B cell (primary cell): ENCODE results near the gene ODF4. TPM values are rescaled to one million over a fixed set of nuclear protein-coding genes. Genes with fewer than 3 reads are reported as not detected.

Source experiments
- ATAC-seq: fragments of 200-7000 bp; cut with Tn5 transposase; one replicate; pipeline ENCODE4 v1.10.0; 2021; ENCODE audit warnings: low read depth, mild to moderate bottlenecking, moderate number of reproducible peaks, moderate library complexity
- CTCF ChIA-PET: fragments of 350-600 bp; sonication (Branson Sonifier 250); formaldehyde crosslinking; loops from one replicate; lab custom pipeline; 2021; ENCODE audit warnings: antibody characterized with exemption, inconsistent platforms; lab: Charles Lee
- POLR2A ChIA-PET: fragments of 350-600 bp; sonication (Branson Sonifier 250); formaldehyde crosslinking; loops from one replicate; lab custom pipeline; 2021; ENCODE audit warnings: antibody characterized with exemption; lab: Charles Lee
- DNase-seq: peaks from one replicate; pipeline ENCODE4 v3.0.0; 2013
- H2AFZ ChIP-seq: 2 replicates; pipeline ENCODE4 v1.6.1; 2012; ENCODE audit warnings: mild to moderate bottlenecking, low read depth, low read length; ENCODE audit not compliant: insufficient read depth, poor library complexity, severe bottlenecking
- H3K27ac ChIP-seq, 2 donors: 1 replicate in 1 of 2; 2 replicates in 1 of 2; pipeline ENCODE4 v1.5.1; 2012 to 2013; ENCODE audit warnings: low read length in 2 of 2, mild to moderate bottlenecking in 2 of 2, moderate library complexity in 1 of 2
- H3K27me3 ChIP-seq, 4 experiments: fragments of 200-600 bp in 1 of 4; sonication (generic) in 1 of 4; replicated peaks in 1 of 4; 1 replicate in 2 of 4; 2 replicates in 2 of 4; pipeline versions ENCODE4 v1.6.1 to v1.7.0; 2013 to 2016; ENCODE audit warnings: low read length in 3 of 4, mild to moderate bottlenecking in 2 of 4, mixed read lengths in 1 of 4, moderate library complexity in 1 of 4; ENCODE audit not compliant: insufficient read depth in 4 of 4, control insufficient read depth in 3 of 4; ENCODE audit errors: control extremely low read depth in 1 of 4
- H3K36me3 ChIP-seq, 2 experiments: replicated peaks in 1 of 2; 1 replicate in 1 of 2; 2 replicates in 1 of 2; pipeline versions ENCODE4 v1.6.1 to v1.7.1; 2013; ENCODE audit warnings: low read length in 1 of 2; ENCODE audit not compliant: insufficient read depth in 2 of 2, control insufficient read depth in 1 of 2; ENCODE audit errors: control extremely low read depth in 1 of 2, extremely low read depth in 1 of 2
- H3K4me1 ChIP-seq, 2 donors: fragments of 200-600 bp in 1 of 2; sonication (generic) in 1 of 2; 1 replicate in 1 of 2; 2 replicates in 1 of 2; pipeline versions ENCODE4 v1.5.1 to v1.6.1; 2013 to 2017; ENCODE audit warnings: low read length in 2 of 2; ENCODE audit not compliant: control insufficient read depth in 2 of 2, insufficient read depth in 2 of 2
- H3K4me2 ChIP-seq: replicated peaks from 2 replicates; pipeline ENCODE3; 2012; ENCODE audit warnings: mild to moderate bottlenecking, low read depth, low read length; ENCODE audit not compliant: poor library complexity, severe bottlenecking
- H3K4me3 ChIP-seq, 5 experiments: fragments of 200-600 bp in 1 of 5; sonication (generic) in 1 of 5; 1 replicate in 3 of 5; 2 replicates in 2 of 5; pipeline versions ENCODE4 v1.5.1 to v1.7.0; 2011 to 2016; ENCODE audit warnings: low read length in 4 of 5, mild to moderate bottlenecking in 4 of 5, low read depth in 2 of 5, control low read depth in 1 of 5, moderate library complexity in 1 of 5; ENCODE audit not compliant: insufficient read depth in 1 of 5; ENCODE audit errors: control extremely low read depth in 1 of 5, extremely low read depth in 1 of 5
- H3K79me2 ChIP-seq: fragments of 200-600 bp; sonication (generic); one replicate; pipeline ENCODE4 v1.6.0; 2016; ENCODE audit warnings: low read length; ENCODE audit not compliant: control insufficient read depth, insufficient read depth
- H3K9ac ChIP-seq: fragments of 200-600 bp; sonication (generic); 2 replicates; pipeline ENCODE4 v1.6.1; 2017; ENCODE audit warnings: mild to moderate bottlenecking, low read length, moderate library complexity
- H3K9me3 ChIP-seq, 3 donors: one replicate each; pipeline versions ENCODE4 v1.6.1 to v1.7.1; 2013; ENCODE audit warnings: low read length in 2 of 3; ENCODE audit not compliant: control insufficient read depth in 2 of 3, insufficient read depth in 1 of 3; ENCODE audit errors: control extremely low read depth in 1 of 3
- H4K20me1 ChIP-seq: 2 replicates; pipeline ENCODE4 v1.6.0; 2012; ENCODE audit warnings: mild to moderate bottlenecking, low read length; ENCODE audit not compliant: insufficient read depth, control insufficient read depth, poor library complexity, severe bottlenecking
- H3K27ac Mint-ChIP-seq: one replicate; pipeline ENCODE4 v1.8.0; 2021; ENCODE audit warnings: mixed read lengths
- H3K27me3 Mint-ChIP-seq: one replicate; pipeline ENCODE4 v1.8.0; 2021; ENCODE audit warnings: mixed read lengths
- H3K4me1 Mint-ChIP-seq: one replicate; pipeline ENCODE4 v1.8.0; 2021; ENCODE audit warnings: mixed read lengths
- H3K4me3 Mint-ChIP-seq: one replicate; pipeline ENCODE4 v1.8.0; 2021; ENCODE audit warnings: mixed read lengths
- H3K9me3 Mint-ChIP-seq: one replicate; pipeline ENCODE4 v1.8.0; 2022; ENCODE audit warnings: mixed read lengths; ENCODE audit not compliant: insufficient read depth
- CTCF ChIP-seq: fragments of 200-600 bp; IDR thresholded peaks from one replicate; pipeline ENCODE4 v1.8.0; 2022; ENCODE audit warnings: antibody characterized with exemption, mild to moderate bottlenecking
- EZH2 ChIP-seq: IDR thresholded peaks from 2 replicates; pipeline ENCODE4 v1.6.1; 2012; ENCODE audit warnings: borderline replicate concordance, low read depth, mild to moderate bottlenecking, moderate library complexity, low read length; ENCODE audit not compliant: insufficient read depth, poor library complexity, severe bottlenecking
- WGBS: methylation state at CpG from one replicate; pipeline ENCODE4 v1.1.5; 2013; ENCODE audit warnings: missing lambda C conversion rate; ENCODE audit not compliant: insufficient coverage; 5-methylcytosine and 5-hydroxymethylcytosine counted together
- intact Hi-C: fragments of 100-400 bp; cut with micrococcal nuclease; formaldehyde crosslinking; loops from one replicate; pipeline ENCODE4 v1.10.0; 2022
- polyA plus RNA-seq: library from polyadenylated mRNA; depleted of rRNA; stranded (reverse); fragments of >200 nt; gene quantifications from 2 replicates; pipeline ENCODE4 v1.2.3, GENCODE V29; 2012
- total RNA-seq, 2 donors: library from RNA; stranded (reverse); fragments of 120-200 nt in 1 of 2; gene quantifications; 1 replicate in 1 of 2; 2 replicates in 1 of 2; pipeline versions ENCODE4 v1.2.3 to v1.2.4, GENCODE V29; 2013 to 2022

ODF4 gene
- total and polyA plus RNA-seq, 2 donors (not counting 1 experiment from before 2014, with no cell fraction given): not detected

DNA sequence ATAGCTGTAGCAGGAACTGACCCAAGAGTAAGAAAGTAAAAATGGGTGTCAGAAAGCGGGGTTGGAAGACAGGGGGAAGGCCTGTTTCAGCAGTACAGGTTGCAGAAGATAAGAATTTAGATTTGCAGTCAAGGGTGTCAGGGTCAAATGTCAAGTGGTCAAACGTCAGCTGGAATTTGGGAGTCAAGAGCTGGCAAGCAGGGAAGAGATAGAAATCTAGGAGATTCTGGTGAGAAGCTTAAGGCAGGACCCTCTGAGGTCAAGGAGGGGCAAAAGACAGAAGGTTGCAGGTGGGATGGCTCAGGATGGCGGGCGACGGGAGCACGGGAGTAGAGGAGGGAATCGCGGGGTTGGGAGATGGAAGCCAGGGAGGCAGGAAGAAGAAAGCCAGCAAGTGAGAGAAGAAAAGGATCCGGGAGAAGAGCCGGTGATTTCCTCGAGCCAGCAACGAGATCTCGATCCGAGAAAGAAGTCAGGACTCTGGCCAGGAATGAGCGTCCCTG, 44.8 kb upstream of the ODF4 start:
- intact Hi-C loops: loop anchor here (1.0 to 2.0 kb wide), 6 partner anchors 48 to 238 kb away; partner anchors contain the start of genes BORCS6 and RPL26
- 15% methylated on average over 15 of the region's 15 CpGs for WGBS
- H3K27me3 ChIP-seq: no peaks in the 10 kb centered on the region
- H3K4me1 ChIP-seq: peaks cover 5 to 21% of the 10 kb centered on the region in 2 donors
- ATAC-seq (no peak), DNase-seq (no peak)
- H3K79me2 ChIP-seq: peaks cover 8% of the 10 kb centered on the region
- H3K27ac ChIP-seq: peak overlapping the region; percentile 78
- Mint-ChIP-seq H3K4me1 (peaks cover 32% of the 10 kb centered on the region), H3K27ac (peak overlapping the region; percentile 95), H3K27me3 (no peaks in the 10 kb centered on the region), H3K9me3 (no peaks in the 10 kb centered on the region), H3K4me3 (peak overlapping the region; percentile 94)
- H3K4me2 ChIP-seq: peak overlapping the region; percentile 86
- no peaks in the 10 kb centered on the region for H3K9me3 ChIP-seq
- peak overlapping the region; percentile 41 to 93 (median 89) for H3K4me3 ChIP-seq
- H3K36me3 ChIP-seq: peaks cover 2 to 4% of the 10 kb centered on the region in 2 experiments
- no peaks in the 10 kb centered on the region for H4K20me1 ChIP-seq
- ChIA-PET CTCF (interaction anchor here (0.7 to 2.5 kb wide), 21 partner anchors 11 to 608 kb away, joined by 3 to 28 read pairs (median 5); partner anchors contain the start of genes CTC1, KRABD2, PFAS and RNF227), POLR2A (interaction anchor here (0.5 to 2.0 kb wide), 14 partner anchors 47 to 450 kb away, joined by 3 to 62 read pairs (median 4); partner anchors contain the start of genes BORCS6, CTC1, KRABD2 and PFAS)
- peak overlapping the region; percentile 97 for H2AFZ ChIP-seq
- peak overlapping the region; percentile 79 for H3K9ac ChIP-seq
- TF ChIP-seq EZH2 (no peak), CTCF (no peak)

GRCh38 chr17:8300226-8300625, 39.4 kb upstream of the ODF4 start:
- H3K27ac Mint-ChIP-seq: peak overlapping the region; percentile 7
- H3K4me3 Mint-ChIP-seq: no peak overlapping the region
- ATAC-seq (no peak), DNase-seq (no peak)
- Histone ChIP-seq H4K20me1 (no peaks in the 10 kb centered on the region), H2AFZ (peak overlapping the region; percentile 4), H3K79me2 (no peaks in the 10 kb centered on the region), H3K4me3 (no peak overlapping the region), H3K9me3 (no peaks in the 10 kb centered on the region), H3K27me3 (no peaks in the 10 kb centered on the region), H3K27ac (peak overlapping the region in 1 of 2 donors; percentile 1), H3K4me1 (peaks cover 3 to 4% of the 10 kb centered on the region in 2 donors), H3K4me2 (no peak overlapping the region), H3K9ac (no peak overlapping the region), H3K36me3 (no peaks in the 10 kb centered on the region)
- intact Hi-C loops: loop anchor here (1.0 to 2.0 kb wide), 7 partner anchors 12 to 240 kb away; partner anchors contain the start of genes ALOXE3 and RANGRF
- ChIA-PET POLR2A (interaction anchor here (1.0 kb wide), 1 partner anchor 111 kb away, joined by 4 read pairs; the partner anchor contains the start of gene BORCS6), CTCF (interaction anchor here (0.8 to 5.5 kb wide), 26 partner anchors 27 to 485 kb away, joined by 3 to 66 read pairs (median 6); partner anchors contain the start of genes ALOXE3, CTC1 and PFAS)
- H3K9me3 Mint-ChIP-seq: no peaks in the 10 kb centered on the region
- H3K27me3 Mint-ChIP-seq: no peaks in the 10 kb centered on the region
- H3K4me1 Mint-ChIP-seq: peaks cover 10% of the 10 kb centered on the region
- WGBS: 13% methylated on average over 1 of the region's 3 CpGs
- TF ChIP-seq CTCF (no peak), EZH2 (no peak)
